IMR-90 (cell line): ENCODE results near the gene RALGAPA1. TPM values are rescaled to one million over a fixed set of nuclear protein-coding genes. Genes with fewer than 3 reads are reported as not detected.
"Not testable (repeated sequence)": the region's sequence is repeated elsewhere in the genome, so short reads cannot be mapped to it uniquely, and the experiment has no call there.

Source experiments
- ATAC-seq: fragments of 200-7000 bp; cut with Tn5 transposase; 2 replicates; pipeline ENCODE4 v1.9.1; 2020; ENCODE audit warnings: low read depth, mild to moderate bottlenecking, moderate library complexity
- BruUV-seq: library from RNA; stranded (reverse); fragments of 400-500 nt; replicated peaks from 2 replicates; lab custom pipeline; 2021; lab: Mats Ljungman, UMichigan
- CTCF ChIA-PET: fragments of 300-600 bp; formaldehyde crosslinking; extraction: SDS; loops from one replicate; lab custom pipeline; 2021; ENCODE audit warnings: antibody characterized with exemption; lab: Yijun Ruan, JAX
- POLR2A ChIA-PET: fragments of 300-600 bp; sonication (Branson Sonifier 250); formaldehyde crosslinking; loops from one replicate; lab custom pipeline; 2022; ENCODE audit warnings: antibody characterized with exemption; ENCODE audit not compliant: unreplicated experiment; lab: Charles Lee
- DNase-seq: peaks from one replicate; pipeline ENCODE4 v3.0.0; 2013
- H2AFZ ChIP-seq: replicated peaks from 2 replicates; pipeline ENCODE3; 2013; ENCODE audit warnings: low read length, mild to moderate bottlenecking; ENCODE audit not compliant: poor library complexity
- H2AK5ac ChIP-seq: 2 replicates; pipeline ENCODE4 v1.6.1; 2013; ENCODE audit warnings: low read depth, low read length, inconsistent platforms
- H2AK9ac ChIP-seq: replicated peaks from 2 replicates; pipeline ENCODE3; 2013; ENCODE audit warnings: mild to moderate bottlenecking, low read depth, low read length, moderate library complexity; ENCODE audit not compliant: poor library complexity
- H2BK120ac ChIP-seq: 2 replicates; pipeline ENCODE4 v1.6.1; 2013; ENCODE audit warnings: low read depth, low read length, inconsistent platforms
- H2BK15ac ChIP-seq: 3 replicates; pipeline ENCODE4 v1.6.1; 2013; ENCODE audit warnings: low read depth, low read length, inconsistent platforms
- H2BK20ac ChIP-seq: 2 replicates; pipeline ENCODE4 v1.6.1; 2013; ENCODE audit warnings: low read depth, mild to moderate bottlenecking, inconsistent platforms, low read length, moderate library complexity
- H2BK5ac ChIP-seq: 2 replicates; pipeline ENCODE4 v1.6.1; 2013; ENCODE audit warnings: mild to moderate bottlenecking, low read depth, low read length, inconsistent platforms; ENCODE audit not compliant: poor library complexity, severe bottlenecking
- H3K14ac ChIP-seq: replicated peaks from 2 replicates; pipeline ENCODE4 v1.6.1; 2013; ENCODE audit warnings: low read depth, low read length, inconsistent platforms
- H3K18ac ChIP-seq: 2 replicates; pipeline ENCODE4 v1.6.1; 2013; ENCODE audit warnings: low read depth, low read length, control low read depth
- H3K23ac ChIP-seq: 2 replicates; pipeline ENCODE4 v1.6.1; 2013; ENCODE audit warnings: low read depth, low read length, inconsistent platforms
- H3K27ac ChIP-seq: 2 replicates; pipeline ENCODE4 v1.5.1; 2013; ENCODE audit warnings: mild to moderate bottlenecking, control low read depth, low read length; ENCODE audit not compliant: insufficient read depth
- H3K27me3 ChIP-seq: 2 replicates; pipeline ENCODE4 v1.6.1; 2013; ENCODE audit warnings: low read length; ENCODE audit not compliant: control insufficient read depth, insufficient read depth
- H3K36me3 ChIP-seq: 2 replicates; pipeline ENCODE4 v1.6.1; 2013; ENCODE audit warnings: low read length, mixed read lengths; ENCODE audit not compliant: control insufficient read depth, insufficient read depth
- H3K4ac ChIP-seq: 2 replicates; pipeline ENCODE4 v1.6.1; 2013; ENCODE audit warnings: low read depth, low read length, inconsistent platforms
- H3K4me1 ChIP-seq: 2 replicates; pipeline ENCODE4 v1.6.1; 2013; ENCODE audit warnings: low read length, mixed read lengths; ENCODE audit not compliant: control insufficient read depth, insufficient read depth
- H3K4me2 ChIP-seq: 2 replicates; pipeline ENCODE4 v1.6.1; 2013; ENCODE audit warnings: low read depth, mild to moderate bottlenecking, control low read depth, low read length, moderate library complexity
- H3K4me3 ChIP-seq: 2 replicates; pipeline ENCODE4 v1.5.1; 2013; ENCODE audit warnings: low read depth, mild to moderate bottlenecking, control low read depth, low read length, moderate library complexity; ENCODE audit not compliant: insufficient read depth
- H3K56ac ChIP-seq: 2 replicates; pipeline ENCODE4 v1.6.1; 2013; ENCODE audit warnings: low read length, inconsistent platforms; ENCODE audit not compliant: insufficient read depth; ENCODE audit errors: extremely low read depth
- H3K79me1 ChIP-seq, 2 experiments: 2 replicates each; pipeline ENCODE4 v1.6.1; 2013; ENCODE audit warnings: low read length in 2 of 2, inconsistent platforms in 1 of 2, low read depth in 1 of 2
- H3K9ac ChIP-seq: 2 replicates; pipeline ENCODE4 v1.6.1; 2013; ENCODE audit warnings: low read depth, low read length, control low read depth
- H3K9me1 ChIP-seq: 2 replicates; pipeline ENCODE4 v1.6.1; 2013; ENCODE audit warnings: low read length, inconsistent platforms; ENCODE audit not compliant: insufficient read depth
- H3K9me3 ChIP-seq: 2 replicates; pipeline ENCODE4 v1.6.1; 2013; ENCODE audit warnings: low read length; ENCODE audit not compliant: control insufficient read depth, insufficient read depth
- H4K20me1 ChIP-seq: 2 replicates; pipeline ENCODE4 v1.6.1; 2013; ENCODE audit warnings: low read length, inconsistent platforms; ENCODE audit not compliant: insufficient read depth
- H4K5ac ChIP-seq: 2 replicates; pipeline ENCODE4 v1.6.1; 2013; ENCODE audit warnings: mild to moderate bottlenecking, low read depth, low read length, control low read depth
- H4K8ac ChIP-seq, 2 experiments: 2 replicates each; pipeline ENCODE4 v1.6.1; 2013; ENCODE audit warnings: low read depth in 2 of 2, low read length in 2 of 2, control low read depth in 1 of 2, inconsistent platforms in 1 of 2
- H4K91ac ChIP-seq: 2 replicates; pipeline ENCODE4 v1.6.1; 2013; ENCODE audit warnings: low read depth, low read length, inconsistent platforms; ENCODE audit not compliant: insufficient read depth
- BHLHE40 ChIP-seq: fragments of 150-350 bp; IDR thresholded peaks from 2 replicates; pipeline ENCODE4 v1.6.1; 2016; ENCODE audit warnings: mild to moderate bottlenecking, low read depth, low read length
- CTCF ChIP-seq: conservative IDR thresholded peaks from 2 replicates; pipeline ENCODE4 v1.5.1; 2012; ENCODE audit warnings: mild to moderate bottlenecking, low read depth, low read length, improper control_type of control experiment
- FOS ChIP-seq: fragments of 150-350 bp; IDR thresholded peaks from 2 replicates; pipeline ENCODE4 v1.6.1; 2016; ENCODE audit warnings: low read depth, low read length
- RAD21 ChIP-seq: IDR thresholded peaks from 2 replicates; pipeline ENCODE4 v1.6.1; 2012; ENCODE audit warnings: low read length, improper control_type of control experiment
- SMC3 ChIP-seq: fragments of 150-350 bp; IDR thresholded peaks from 2 replicates; pipeline ENCODE4 v1.6.1; 2016; ENCODE audit warnings: low read depth, mild to moderate bottlenecking, antibody characterized with exemption, low read length, moderate library complexity
- WGBS, 2 experiments: methylation state at CpG; one replicate each; pipeline versions ENCODE4 v1.1.5 to v1.1.7; 2013; ENCODE audit warnings: missing lambda C conversion rate in 2 of 2; ENCODE audit not compliant: insufficient read length in 1 of 2; ENCODE audit errors: extremely low coverage in 2 of 2; 5-methylcytosine and 5-hydroxymethylcytosine counted together
- dilution Hi-C: fragments of 300-500 bp; cut with HindIII; formaldehyde crosslinking; loops from one replicate; pipeline ENCODE4 v1.14.3; 2018; ENCODE audit warnings: low sequenced_read_pairs; ENCODE audit not compliant: unreplicated experiment
- in situ Hi-C: fragments of 300-500 bp; cut with MboI; formaldehyde crosslinking; loops from 3 replicates; pipeline ENCODE4 v1.14.3; 2019; ENCODE audit warnings: low sequenced_read_pairs, inconsistent platforms, mixed read lengths
- intact Hi-C: fragments of 100-400 bp; cut with micrococcal nuclease; formaldehyde crosslinking; loops from 2 replicates; pipeline ENCODE4 v1.10.0; 2022
- polyA plus RNA-seq, 3 experiments: library from polyadenylated mRNA; depleted of rRNA; stranded (reverse); fragments of >200 nt; gene quantifications; 2 replicates each; pipeline ENCODE4 v1.2.3, GENCODE V29; 2012; ENCODE audit warnings: low replicate concordance in 1 of 3
- total RNA-seq: library from RNA; depleted of rRNA; stranded (reverse); fragments of >200 nt; gene quantifications from 2 replicates; pipeline ENCODE4 v1.2.3, GENCODE V29; 2012

RALGAPA1 gene
- total and polyA plus RNA-seq, 2 of the 4 experiments (the other 2 are of a cell fraction), result 5.1 to 25.6 TPM

- Histone ChIP-seq H3K4me2 (no peak overlapping the region), H3K14ac (no peak overlapping the region), H3K27ac (no peak overlapping the region), H3K27me3 (no peaks in the 10 kb centered on the region), H3K9ac (no peak overlapping the region), H3K9me1 (no peaks in the 10 kb centered on the region), H2AFZ (no peak overlapping the region), H4K8ac (no peak overlapping the region), H3K4me3 (no peak overlapping the region), H4K5ac (no peak overlapping the region), H2BK5ac (no peak overlapping the region), H3K9me3 (no peaks in the 10 kb centered on the region), H3K4ac (no peak overlapping the region), H2BK15ac (no peak overlapping the region), H3K23ac (no peak overlapping the region), H3K79me1 (no peaks in the 10 kb centered on the region; a peak in 1 of 4 replicates), H3K4me1 (no peaks in the 10 kb centered on the region), H2BK120ac (no peak overlapping the region), H4K20me1 (no peaks in the 10 kb centered on the region), H3K18ac (no peak overlapping the region), H3K56ac (no peak overlapping the region), H2AK9ac (no peak overlapping the region), H2AK5ac (no peak overlapping the region), H4K91ac (no peak overlapping the region), H2BK20ac (no peak overlapping the region), H3K36me3 (peaks cover 10% of the 10 kb centered on the region; the same call in 1 of the 2 replicates)
- CTCF ChIA-PET, result no interaction called here
- dilution Hi-C loops (no loop called here), intact Hi-C loops (no loop called here), in situ Hi-C loops (no loop called here)
- DNase-seq (no peak), ATAC-seq (no peak)
- no CpG with 5 or more reads among the region's 8 CpGs for WGBS, 2 experiments
- no peak for TF ChIP-seq CTCF
- no peak for TF ChIP-seq SMC3
- no peak for TF ChIP-seq FOS
- no peak for TF ChIP-seq BHLHE40
- TF ChIP-seq RAD21, result no peak
- POLR2A ChIA-PET, result no interaction called here
- no TSS peak for BruUV-seq
These were observed 35.4 kb upstream of the RALGAPA1 start for GRCh38 chr14:35844494-35844893.

GRCh38 chr14:35842245-35842644 is 33.1 kb upstream of the RALGAPA1 start:
- no CpG with 5 or more reads among the region's 2 CpGs for WGBS, 2 experiments

More at GRCh38 chr14:35842245-35842644, 33.1 kb upstream of the RALGAPA1 start:
- H3K9ac ChIP-seq, H3K79me1 ChIP-seq, H2AFZ ChIP-seq, H3K27me3 ChIP-seq, POLR2A ChIA-PET, ATAC-seq, H4K20me1 ChIP-seq, H3K4me3 ChIP-seq, H2BK5ac ChIP-seq, in situ Hi-C loops, DNase-seq, H2AK9ac ChIP-seq, H3K23ac ChIP-seq, H3K9me1 ChIP-seq, H3K14ac ChIP-seq, H3K56ac ChIP-seq, BruUV-seq, H3K4ac ChIP-seq, H2BK120ac ChIP-seq, H3K18ac ChIP-seq, dilution Hi-C loops, H2BK20ac ChIP-seq, H3K27ac ChIP-seq, H4K8ac ChIP-seq, H4K5ac ChIP-seq, H3K4me1 ChIP-seq, H4K91ac ChIP-seq, intact Hi-C loops, H2AK5ac ChIP-seq, H3K4me2 ChIP-seq, H3K9me3 ChIP-seq, H2BK15ac ChIP-seq: not testable (repeated sequence)
- peaks cover 11% of the 10 kb centered on the region for H3K36me3 ChIP-seq
- CTCF ChIA-PET, result interaction anchor here (0.7 kb wide), 1 partner anchor 17 kb away, joined by 3 read pairs; no protein-coding TSS in a partner anchor
